Activated T-helper 1 cell treated with anti-CD3 and anti-CD28 coated beads, Interleukin-12 subunit alpha, Interleukin-12 subunit beta, Interleukin-2, Interleukin-4 antibody, amounts not matched to agents 30 ng/mL and 10 ng/mL and 1 ng/mL, durations not matched to agents 14 hours and 24 hours and 36 hours (primary cell): Measurements from ENCODE around the gene MAPK10. TPM values are rescaled to one million over a fixed set of nuclear protein-coding genes. Genes with fewer than 3 reads are reported as not detected.

Experiments used
- DNase-seq: peaks from one replicate; pipeline ENCODE4 v3.0.0; 2021; ENCODE audit warnings: low spot score
- H3K27ac Mint-ChIP-seq: one replicate; pipeline ENCODE4 v1.8.0; 2021; ENCODE audit warnings: mild to moderate bottlenecking, mixed read lengths
- H3K27me3 Mint-ChIP-seq: one replicate; pipeline ENCODE4 v1.8.0; 2022; ENCODE audit warnings: mild to moderate bottlenecking, moderate library complexity, mixed read lengths; ENCODE audit not compliant: insufficient read depth
- H3K36me3 Mint-ChIP-seq: one replicate; pipeline ENCODE4 v1.8.0; 2021; ENCODE audit warnings: low read depth, mixed read lengths
- H3K4me1 Mint-ChIP-seq: one replicate; pipeline ENCODE4 v1.8.0; 2021; ENCODE audit warnings: low read depth, mixed read lengths
- H3K4me3 Mint-ChIP-seq: one replicate; pipeline ENCODE4 v1.8.0; 2021; ENCODE audit warnings: mild to moderate bottlenecking, moderate library complexity, mixed read lengths
- H3K9me3 Mint-ChIP-seq: one replicate; pipeline ENCODE4 v1.8.0; 2021; ENCODE audit warnings: mixed read lengths
- intact Hi-C: fragments of 100-400 bp; cut with micrococcal nuclease; formaldehyde crosslinking; loops from one replicate; pipeline ENCODE4 v1.15.1; 2024
- total RNA-seq: library from RNA; stranded (reverse); gene quantifications from 2 replicates; pipeline ENCODE4 v1.2.3, GENCODE V29; 2022

MAPK10 gene
- total RNA-seq, 1 donor from 2014 or later: not detected

DNA sequence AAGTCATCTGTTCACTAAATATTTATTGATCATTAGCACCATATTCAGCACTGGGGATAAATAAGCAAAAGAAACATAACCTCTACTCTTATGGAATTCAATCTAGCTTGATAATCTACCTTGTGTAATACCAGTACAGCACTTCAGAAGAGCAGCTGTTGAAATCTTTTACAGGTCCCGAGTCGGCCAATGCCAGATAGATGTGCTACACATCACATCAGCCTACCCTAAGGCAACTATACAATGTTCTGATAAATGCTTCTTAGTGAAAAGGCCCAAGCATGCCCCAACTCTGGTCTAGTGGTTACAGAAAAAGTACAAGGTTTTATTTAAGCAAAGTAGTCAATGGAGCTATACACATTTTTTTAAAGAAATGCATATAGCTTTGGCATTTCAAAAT, 68.7 kb downstream of the MAPK10 start:
- intact Hi-C loops: no loop called here
- H3K4me1 Mint-ChIP-seq: no peaks in the 10 kb centered on the region
- H3K9me3 Mint-ChIP-seq: no peaks in the 10 kb centered on the region
- no peak overlapping the region for H3K4me3 Mint-ChIP-seq
- no peaks in the 10 kb centered on the region for H3K27me3 Mint-ChIP-seq
- H3K36me3 Mint-ChIP-seq: no peaks in the 10 kb centered on the region
- H3K27ac Mint-ChIP-seq: no peak overlapping the region
- DNase-seq: no peak

- Mint-ChIP-seq H3K36me3 (no peaks in the 10 kb centered on the region), H3K9me3 (no peaks in the 10 kb centered on the region), H3K4me3 (no peak overlapping the region), H3K27me3 (no peaks in the 10 kb centered on the region), H3K27ac (no peak overlapping the region), H3K4me1 (no peaks in the 10 kb centered on the region)
- no peak for DNase-seq
- intact Hi-C loops: no loop called here
Measured at GRCh38 chr4:86286726-86287125, 73.1 kb downstream of the MAPK10 start.

DNA sequence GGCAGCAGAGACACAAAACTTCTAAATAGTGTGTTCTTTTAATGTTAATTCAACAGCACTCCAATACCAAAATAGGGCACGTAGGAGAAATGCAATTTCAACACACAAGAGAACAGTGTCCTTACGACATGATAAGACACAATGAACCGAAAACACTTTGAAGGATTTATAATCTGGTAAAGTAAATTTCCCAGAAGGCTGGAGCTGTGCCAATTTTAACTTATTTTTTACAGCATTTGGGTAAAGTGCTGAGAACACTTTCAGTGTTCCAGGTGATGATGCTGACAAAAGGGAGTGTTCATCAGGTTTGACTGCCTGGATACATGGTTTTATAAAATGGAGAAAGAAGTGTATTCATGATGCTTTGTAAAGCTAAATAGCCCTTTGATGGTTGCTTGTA, 76.5 kb downstream of the MAPK10 start:
- DNase-seq: no peak
- Mint-ChIP-seq H3K27ac (no peak overlapping the region), H3K27me3 (no peaks in the 10 kb centered on the region), H3K4me1 (no peaks in the 10 kb centered on the region), H3K9me3 (no peaks in the 10 kb centered on the region), H3K36me3 (no peaks in the 10 kb centered on the region), H3K4me3 (no peak overlapping the region)
- intact Hi-C loops: no loop called here

DNA sequence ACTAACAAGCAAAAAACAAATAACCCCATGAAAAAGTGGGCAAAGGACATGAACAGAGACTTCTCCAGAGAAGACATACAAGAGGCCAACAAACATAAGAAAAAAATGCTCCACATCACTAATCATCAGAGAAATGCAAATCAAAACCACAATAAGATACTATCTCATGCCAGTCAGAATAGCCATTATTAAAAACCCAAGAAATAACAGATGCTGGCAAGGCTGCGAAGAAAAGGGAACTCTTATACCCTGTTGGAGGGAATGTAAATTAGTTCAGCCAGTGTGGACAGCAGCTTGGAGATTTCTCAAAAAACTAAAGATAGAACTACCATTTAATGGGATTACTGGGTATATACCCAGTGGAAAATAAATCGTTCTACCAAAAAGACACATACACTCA, 79.6 kb downstream of the MAPK10 start:
- Mint-ChIP-seq H3K9me3 (no peaks in the 10 kb centered on the region), H3K4me3 (no peak overlapping the region)

DNA sequence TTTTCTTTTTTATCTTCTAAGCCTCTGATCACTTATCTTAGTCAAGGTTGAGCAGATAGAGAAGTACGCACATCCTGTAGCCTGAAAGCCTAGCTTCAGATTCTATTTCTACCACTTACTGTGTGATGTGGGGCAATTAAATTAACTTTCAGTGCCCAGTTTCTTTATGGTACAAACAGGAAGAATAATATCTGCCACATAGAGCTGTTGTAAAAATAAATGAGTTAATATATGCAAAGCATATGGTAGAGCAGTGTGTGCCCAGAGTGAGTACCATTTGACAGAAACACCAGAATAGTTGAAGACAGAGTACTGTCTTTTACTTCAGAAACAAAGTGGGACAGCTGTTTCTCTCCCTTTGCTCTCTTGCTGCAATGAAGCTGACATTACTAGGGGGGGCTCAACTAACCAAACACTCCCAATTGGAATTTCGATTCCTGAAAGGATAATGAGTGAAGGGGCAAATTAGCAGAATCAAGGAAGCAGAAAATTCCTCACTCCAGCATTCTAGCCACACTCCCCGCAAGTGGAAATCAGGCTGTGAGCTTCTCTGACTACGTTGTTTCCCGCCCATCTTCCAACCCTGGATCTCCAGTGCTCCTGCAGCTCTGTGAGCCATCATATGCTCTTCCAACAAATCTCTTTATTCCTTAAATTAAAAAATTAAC, 80.4 kb downstream of the MAPK10 start:
- Mint-ChIP-seq H3K4me1 (no peaks in the 10 kb centered on the region), H3K9me3 (no peaks in the 10 kb centered on the region), H3K4me3 (no peak overlapping the region), H3K27ac (no peak overlapping the region), H3K36me3 (no peaks in the 10 kb centered on the region), H3K27me3 (no peaks in the 10 kb centered on the region)
- intact Hi-C loops: no loop called here
- no peak for DNase-seq

More for the DNA sequence above, 79.6 kb downstream of the MAPK10 start:
- DNase-seq: no peak
- H3K27me3 Mint-ChIP-seq: no peaks in the 10 kb centered on the region
- no peaks in the 10 kb centered on the region for H3K4me1 Mint-ChIP-seq
- no peak overlapping the region for H3K27ac Mint-ChIP-seq
- intact Hi-C loops: no loop called here
- H3K36me3 Mint-ChIP-seq: no peaks in the 10 kb centered on the region

- no peak for DNase-seq
- no peak overlapping the region for H3K27ac Mint-ChIP-seq
- no peak overlapping the region for H3K4me3 Mint-ChIP-seq
- H3K27me3 Mint-ChIP-seq: no peaks in the 10 kb centered on the region
- intact Hi-C loops: no loop called here
- no peaks in the 10 kb centered on the region for H3K9me3 Mint-ChIP-seq
- H3K36me3 Mint-ChIP-seq: no peaks in the 10 kb centered on the region
- no peaks in the 10 kb centered on the region for H3K4me1 Mint-ChIP-seq
Measured at GRCh38 chr4:86278126-86278525, 81.7 kb downstream of the MAPK10 start.

- no peaks in the 10 kb centered on the region for H3K36me3 Mint-ChIP-seq
- intact Hi-C loops: no loop called here
- no peaks in the 10 kb centered on the region for H3K9me3 Mint-ChIP-seq
- DNase-seq: no peak
- H3K4me3 Mint-ChIP-seq: no peak overlapping the region
- no peaks in the 10 kb centered on the region for H3K27me3 Mint-ChIP-seq
- H3K27ac Mint-ChIP-seq: no peak overlapping the region
- no peaks in the 10 kb centered on the region for H3K4me1 Mint-ChIP-seq
Measured at GRCh38 chr4:86274642-86275041, 85.2 kb downstream of the MAPK10 start.

DNA sequence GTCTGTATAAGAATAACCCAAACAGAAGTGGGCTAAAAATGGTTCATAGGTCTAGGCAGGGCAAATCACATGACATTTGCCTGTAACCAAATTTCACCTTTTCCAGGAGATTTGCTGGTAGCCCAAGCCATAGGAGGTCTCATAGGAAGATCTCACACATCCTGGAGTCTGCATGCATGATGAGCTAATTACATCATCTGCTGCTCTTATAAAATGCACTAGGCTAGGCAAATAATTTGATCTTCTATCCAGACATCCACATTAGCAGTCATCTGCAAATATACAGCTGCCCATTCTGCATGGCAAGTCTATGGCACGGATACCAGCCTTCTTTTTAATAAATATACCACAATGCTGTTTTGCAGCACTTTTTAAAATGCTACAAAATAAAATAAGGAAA, 87.2 kb downstream of the MAPK10 start:
- H3K27ac Mint-ChIP-seq: no peak overlapping the region
- no peaks in the 10 kb centered on the region for H3K9me3 Mint-ChIP-seq
- no peaks in the 10 kb centered on the region for H3K27me3 Mint-ChIP-seq
- no peaks in the 10 kb centered on the region for H3K4me1 Mint-ChIP-seq
- no peaks in the 10 kb centered on the region for H3K36me3 Mint-ChIP-seq
- intact Hi-C loops: no loop called here
- DNase-seq: no peak
- no peak overlapping the region for H3K4me3 Mint-ChIP-seq

DNA sequence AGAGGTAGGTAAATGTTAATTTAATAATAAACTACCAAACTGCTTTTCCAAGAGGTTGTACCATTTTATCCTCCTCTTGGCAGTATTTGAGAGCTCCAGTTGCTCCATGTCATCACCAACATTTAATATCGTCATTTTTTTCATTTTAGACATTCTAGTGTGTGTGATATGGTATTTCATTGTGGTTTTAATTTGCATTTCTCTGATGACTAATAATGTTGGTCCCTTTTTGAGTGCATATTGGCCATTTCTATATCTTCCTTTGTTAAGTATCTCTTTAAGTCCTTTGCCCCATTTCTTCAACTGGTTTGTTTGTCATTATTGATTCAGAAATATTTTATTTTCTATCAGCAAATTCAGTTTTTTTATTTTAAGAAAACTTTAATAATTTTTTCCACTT, 88.8 kb downstream of the MAPK10 start:
- intact Hi-C loops: no loop called here
- Mint-ChIP-seq H3K9me3 (no peaks in the 10 kb centered on the region), H3K4me1 (no peaks in the 10 kb centered on the region), H3K36me3 (no peaks in the 10 kb centered on the region), H3K4me3 (no peak overlapping the region), H3K27me3 (no peaks in the 10 kb centered on the region), H3K27ac (no peak overlapping the region)
- DNase-seq: no peak

DNA sequence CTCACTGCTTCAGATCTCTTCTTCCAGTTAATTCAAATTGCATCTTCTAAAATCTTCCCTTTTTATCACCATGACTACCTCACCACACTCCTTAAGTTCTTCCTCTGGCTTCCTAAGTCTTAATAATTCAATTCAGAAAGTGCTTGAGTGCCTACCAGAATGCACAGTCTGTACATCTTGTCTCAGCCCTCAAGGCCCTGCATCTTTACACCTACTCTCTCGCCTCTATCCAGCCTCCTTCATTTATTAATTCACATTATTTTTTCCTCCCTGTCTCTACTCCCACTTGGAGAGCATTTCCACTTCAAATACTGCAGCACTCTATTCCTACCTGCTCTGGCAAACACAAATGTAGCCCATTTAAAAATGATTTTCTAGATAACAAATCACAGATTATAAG, 90.5 kb downstream of the MAPK10 start:
- Mint-ChIP-seq H3K9me3 (no peaks in the 10 kb centered on the region), H3K36me3 (no peaks in the 10 kb centered on the region)
- intact Hi-C loops: no loop called here

GRCh38 chr4:86264241-86264640, 95.6 kb downstream of the MAPK10 start:
- Mint-ChIP-seq H3K27me3 (no peaks in the 10 kb centered on the region), H3K4me3 (no peak overlapping the region), H3K27ac (no peak overlapping the region), H3K9me3 (no peaks in the 10 kb centered on the region), H3K36me3 (no peaks in the 10 kb centered on the region), H3K4me1 (no peaks in the 10 kb centered on the region)
- intact Hi-C loops: no loop called here
- DNase-seq: no peak

More for the DNA sequence above, 90.5 kb downstream of the MAPK10 start:
- Mint-ChIP-seq H3K4me3 (no peak overlapping the region), H3K27ac (no peak overlapping the region), H3K27me3 (no peaks in the 10 kb centered on the region), H3K4me1 (no peaks in the 10 kb centered on the region)
- DNase-seq: no peak

GRCh38 chr4:86261636-86262035, 98.2 kb downstream of the MAPK10 start:
- Mint-ChIP-seq H3K36me3 (no peaks in the 10 kb centered on the region), H3K27me3 (no peaks in the 10 kb centered on the region), H3K27ac (no peak overlapping the region), H3K4me1 (no peaks in the 10 kb centered on the region), H3K9me3 (no peaks in the 10 kb centered on the region), H3K4me3 (no peak overlapping the region)
- DNase-seq: no peak
- intact Hi-C loops: no loop called here

DNA sequence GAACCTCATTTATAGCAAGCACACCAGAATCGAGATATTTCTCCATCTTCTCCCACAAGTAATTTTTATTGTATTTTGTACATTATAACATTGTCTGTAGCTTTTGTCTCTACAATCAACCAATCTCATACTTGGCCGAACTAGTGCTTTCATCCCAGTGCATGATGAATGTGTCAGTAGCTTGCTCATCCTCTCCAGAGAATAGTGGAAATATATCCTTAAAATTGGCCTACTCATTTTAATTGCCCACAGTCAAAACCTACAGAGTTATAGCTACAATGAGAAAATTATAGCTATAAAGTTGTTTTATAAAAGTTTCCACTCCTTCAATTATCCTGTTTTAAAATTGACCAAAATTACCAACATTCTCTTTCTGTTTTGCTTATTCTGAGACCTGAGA, 103.8 kb downstream of the MAPK10 start:
- Mint-ChIP-seq H3K4me3 (no peak overlapping the region), H3K36me3 (no peaks in the 10 kb centered on the region), H3K27ac (no peak overlapping the region), H3K9me3 (no peaks in the 10 kb centered on the region), H3K4me1 (no peaks in the 10 kb centered on the region), H3K27me3 (no peaks in the 10 kb centered on the region)
- intact Hi-C loops: no loop called here
- DNase-seq: no peak

- no peak overlapping the region for H3K4me3 Mint-ChIP-seq
- no peaks in the 10 kb centered on the region for H3K9me3 Mint-ChIP-seq
- no peak overlapping the region for H3K27ac Mint-ChIP-seq
- no peaks in the 10 kb centered on the region for H3K36me3 Mint-ChIP-seq
- DNase-seq: no peak
- no peaks in the 10 kb centered on the region for H3K27me3 Mint-ChIP-seq
- intact Hi-C loops: no loop called here
- no peaks in the 10 kb centered on the region for H3K4me1 Mint-ChIP-seq
Measured at GRCh38 chr4:86250619-86251018, 109.2 kb downstream of the MAPK10 start.
